ENCODE data around the gene RABGAP1L.

The RABGAP1L gene

DNA sequence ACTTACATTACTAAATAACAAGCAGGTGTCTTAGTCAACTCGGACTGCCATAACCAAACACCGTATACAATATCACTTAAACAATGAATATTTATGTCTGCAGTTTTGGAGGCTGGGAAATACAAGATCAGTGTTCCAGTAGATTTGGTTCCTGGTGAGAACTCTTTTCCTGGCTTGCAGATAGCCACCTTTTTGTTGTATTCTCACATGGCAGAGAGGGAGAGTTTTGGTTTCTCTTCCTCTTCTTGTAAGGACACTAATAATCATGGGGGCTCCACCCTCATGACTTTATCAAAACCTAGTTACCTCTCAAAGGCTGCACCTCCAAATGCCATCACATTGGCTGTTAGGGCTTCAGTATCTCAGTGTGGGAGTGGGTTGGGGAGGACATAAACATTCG lies 757.5 kb downstream of the RABGAP1L start:
- DNase-seq: no peak

DNA sequence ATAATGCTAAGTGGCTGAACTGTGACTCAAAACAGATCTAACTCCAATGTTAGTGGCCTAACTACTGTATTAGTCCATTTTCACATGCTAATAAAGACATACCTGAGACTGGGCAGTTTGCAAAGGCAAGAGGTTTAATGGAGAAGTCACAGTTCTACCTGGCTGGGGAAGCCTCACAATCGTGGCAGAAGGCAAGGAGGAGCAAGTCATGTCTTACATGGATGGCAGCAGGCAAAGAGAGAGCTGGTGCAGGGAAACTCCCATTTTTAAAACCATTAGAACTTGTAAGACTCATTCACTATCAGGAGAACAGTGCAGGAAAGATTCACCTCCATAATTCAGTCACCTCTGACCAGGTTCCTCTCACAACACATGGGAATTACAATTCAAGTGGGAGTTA lies 760.8 kb downstream of the RABGAP1L start:
- DNase-seq: no peak

DNA sequence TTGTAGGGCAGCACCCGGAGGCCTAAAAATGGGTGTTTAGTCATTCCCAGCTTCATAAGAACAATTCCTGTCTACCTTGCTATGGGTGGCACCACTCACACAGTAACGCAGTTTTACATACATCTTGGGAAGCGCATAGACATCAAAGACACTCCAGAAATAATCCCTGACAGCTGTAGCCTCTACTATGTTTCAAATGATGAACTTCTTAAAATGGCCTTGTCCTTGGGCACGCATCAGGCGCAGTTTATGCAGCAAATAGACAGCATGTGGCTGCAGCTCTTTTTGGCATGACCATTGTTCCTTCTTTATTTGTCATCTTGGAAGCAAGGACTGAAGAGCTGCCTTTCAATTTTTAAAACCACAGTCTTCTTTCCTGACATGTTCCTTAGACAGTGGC lies 762.8 kb downstream of the RABGAP1L start:
- no peak for DNase-seq

DNA sequence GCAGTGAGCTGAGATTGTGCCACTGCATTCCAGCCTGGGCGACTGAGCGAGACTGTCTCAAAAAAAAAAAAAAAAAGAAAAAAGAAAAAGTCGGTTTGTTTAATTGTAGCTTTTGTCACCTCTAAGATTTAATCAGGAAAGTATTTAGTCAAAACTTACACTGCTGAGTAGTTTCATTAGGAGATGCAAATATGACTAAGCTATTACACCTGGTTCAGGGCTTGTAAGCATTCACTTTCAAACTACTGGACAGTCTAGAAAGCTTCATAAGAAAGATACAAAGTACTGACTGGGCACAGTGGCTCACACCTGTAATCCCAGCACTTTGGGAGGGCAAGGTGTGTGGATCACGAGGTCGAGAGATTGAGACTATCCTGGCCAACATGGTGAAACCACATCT lies 764.5 kb downstream of the RABGAP1L start:
- no peak for DNase-seq

DNA sequence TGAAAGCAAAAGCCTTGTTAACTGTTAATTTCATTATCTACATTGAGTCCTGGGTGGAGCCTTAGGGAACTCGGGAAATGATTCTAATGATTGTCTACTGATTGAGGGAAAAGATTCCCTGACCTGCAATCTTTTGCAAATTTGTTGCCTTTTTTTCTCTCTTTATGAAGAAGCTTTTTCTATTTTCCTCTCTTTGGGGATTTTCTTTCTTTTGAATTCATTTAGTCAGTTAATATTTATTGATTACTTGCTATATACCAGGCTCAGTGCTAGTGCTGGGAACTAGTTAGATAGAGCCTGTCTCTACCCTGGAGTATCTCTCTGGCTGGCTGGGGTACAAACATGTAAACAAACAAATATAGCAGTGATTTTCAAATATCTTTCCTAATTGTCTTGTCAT lies 769.2 kb downstream of the RABGAP1L start:
- no peak for DNase-seq

DNA sequence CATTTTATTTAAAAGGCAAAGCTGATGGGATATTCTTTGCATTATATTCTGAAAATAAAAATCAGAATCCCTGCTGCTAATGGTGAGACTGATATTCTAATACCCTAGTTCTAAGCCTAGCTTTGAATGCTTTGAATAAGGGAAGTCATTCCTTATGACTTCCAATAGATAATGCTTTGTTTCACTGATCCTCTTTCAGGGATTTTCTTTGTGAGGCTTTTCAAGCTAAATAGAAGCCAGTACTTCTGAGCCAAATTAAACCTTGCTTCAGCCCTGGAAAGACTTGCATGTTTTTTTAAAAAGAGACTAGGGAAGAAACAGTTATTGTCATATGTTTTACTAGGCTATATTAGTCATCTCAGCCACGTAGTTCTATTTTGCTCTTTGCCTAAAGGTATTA lies 771.9 kb downstream of the RABGAP1L start:
- no peak for DNase-seq

DNA sequence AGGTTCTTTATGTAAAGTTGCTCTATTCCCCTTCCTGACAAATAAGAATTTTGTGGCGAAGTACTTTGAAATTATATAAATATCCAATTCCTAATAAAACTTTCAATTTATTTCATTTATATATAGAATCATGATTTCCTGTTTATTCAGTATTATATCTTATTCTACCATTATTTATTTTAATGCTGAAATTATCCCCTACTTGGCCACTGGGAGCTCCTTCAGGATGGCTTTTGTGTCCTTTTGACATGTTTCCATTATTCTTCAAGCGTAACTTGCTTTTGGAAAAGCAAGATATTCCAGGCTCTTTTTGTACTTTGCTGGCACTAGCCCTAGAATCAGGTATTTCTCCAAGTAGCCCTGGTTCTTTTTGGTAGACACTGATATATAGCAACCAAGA lies 773.3 kb downstream of the RABGAP1L start:
- no peak for DNase-seq

DNA sequence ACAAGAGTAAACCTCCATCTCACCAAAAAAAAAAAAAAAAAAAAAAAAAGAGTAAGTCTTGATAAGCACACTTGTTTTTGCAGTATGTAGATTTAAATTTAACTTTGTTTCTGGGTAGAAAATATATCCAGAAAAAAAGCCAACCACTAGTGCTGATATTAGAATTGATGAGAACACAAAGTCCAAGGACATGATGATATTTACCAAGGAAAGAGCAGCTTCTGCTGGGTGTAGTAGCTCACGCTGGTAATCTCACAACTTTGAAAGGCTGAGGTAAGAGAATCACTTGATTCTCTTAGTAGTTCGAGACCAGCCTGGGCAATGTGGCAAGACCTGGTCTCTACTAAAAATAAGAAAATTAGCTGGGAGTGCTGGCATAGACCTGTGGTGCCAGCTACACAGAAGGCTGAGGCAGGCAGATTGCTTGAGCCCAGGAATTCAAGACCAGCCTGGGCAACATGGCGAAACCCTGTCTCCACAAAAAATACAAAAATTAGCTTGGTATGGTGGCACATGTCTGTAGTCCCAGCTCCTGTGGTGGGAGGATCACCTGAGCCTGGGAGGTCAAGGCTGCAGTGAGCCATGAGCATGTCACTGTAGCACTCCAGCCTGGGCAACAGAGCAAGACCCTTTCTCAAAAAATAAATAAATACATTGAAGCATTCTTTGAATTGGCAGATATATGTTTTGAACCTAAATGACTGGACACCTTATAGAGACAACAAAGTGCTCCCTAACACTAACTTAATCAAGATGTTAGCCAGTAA lies 776.8 kb downstream of the RABGAP1L start:
- no peak for DNase-seq

DNA sequence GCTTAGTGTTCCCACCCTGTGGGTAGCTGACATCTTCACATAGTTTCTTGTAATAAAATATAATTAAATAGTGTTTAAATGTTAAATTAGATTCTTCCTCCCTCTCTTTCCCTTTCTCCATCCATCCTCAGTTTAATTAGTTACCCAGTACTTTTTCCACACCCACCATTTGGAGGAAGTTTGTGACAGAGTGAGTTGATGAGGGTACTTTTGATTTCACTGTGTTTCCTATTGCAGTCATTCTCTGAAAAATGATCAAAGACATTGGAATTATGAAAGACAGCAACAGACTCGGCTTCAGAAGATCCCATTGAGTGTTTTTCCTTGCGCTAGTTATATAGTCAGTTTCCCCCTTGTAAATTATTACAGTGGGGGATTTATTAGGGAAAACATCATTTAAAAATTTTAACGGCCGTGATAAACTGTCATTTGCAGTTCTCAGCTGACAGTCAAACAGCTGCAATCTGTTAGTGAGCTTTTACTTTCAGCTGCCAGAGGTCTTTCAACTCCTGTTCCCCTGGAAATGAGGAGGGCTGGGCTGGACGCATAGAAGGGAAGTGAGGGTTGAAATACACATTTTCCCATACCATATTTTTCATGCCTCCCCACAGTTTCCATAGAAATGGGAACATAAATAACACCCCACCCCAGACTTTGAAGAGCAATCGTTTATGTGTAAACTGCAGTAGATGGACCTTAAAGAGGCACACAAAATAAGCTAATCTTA lies 779.1 kb downstream of the RABGAP1L start:
- no peak for DNase-seq

DNA sequence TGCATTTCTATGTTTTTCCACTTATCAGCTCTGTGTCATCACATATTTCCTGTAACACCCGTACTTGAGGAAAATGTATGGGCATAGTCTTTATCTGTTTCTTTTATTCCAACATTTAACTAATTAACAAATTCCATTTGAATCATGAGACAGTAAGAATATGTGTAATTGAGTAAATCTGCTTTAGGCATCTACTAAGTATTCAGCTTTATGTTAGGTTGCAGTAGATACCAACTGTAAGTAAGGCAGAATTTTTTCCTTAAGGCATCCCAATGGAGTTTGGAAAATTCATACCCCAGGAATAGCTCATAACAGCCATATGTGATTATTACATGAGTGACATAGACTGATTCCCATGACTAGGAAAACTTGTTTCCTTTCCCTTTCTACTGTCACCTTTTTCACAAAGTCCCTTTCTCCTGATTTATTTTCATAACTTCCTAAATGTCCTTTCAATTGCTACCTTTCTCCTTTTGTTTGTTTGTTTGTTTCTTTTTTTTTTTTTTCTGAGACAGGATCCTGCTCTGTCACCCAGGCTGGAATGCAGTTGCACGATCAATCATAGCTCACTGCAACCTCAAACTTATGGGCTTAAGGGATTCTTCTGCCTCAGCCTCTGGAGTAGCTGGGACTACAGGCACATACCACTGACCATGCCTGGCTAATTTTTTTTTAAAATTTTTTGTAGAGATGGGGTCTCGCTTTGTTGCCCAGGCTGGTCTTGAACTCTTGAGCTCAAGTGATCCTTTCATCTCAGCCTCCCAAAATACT lies 780.6 kb downstream of the RABGAP1L start:
- DNase-seq: no peak

DNA sequence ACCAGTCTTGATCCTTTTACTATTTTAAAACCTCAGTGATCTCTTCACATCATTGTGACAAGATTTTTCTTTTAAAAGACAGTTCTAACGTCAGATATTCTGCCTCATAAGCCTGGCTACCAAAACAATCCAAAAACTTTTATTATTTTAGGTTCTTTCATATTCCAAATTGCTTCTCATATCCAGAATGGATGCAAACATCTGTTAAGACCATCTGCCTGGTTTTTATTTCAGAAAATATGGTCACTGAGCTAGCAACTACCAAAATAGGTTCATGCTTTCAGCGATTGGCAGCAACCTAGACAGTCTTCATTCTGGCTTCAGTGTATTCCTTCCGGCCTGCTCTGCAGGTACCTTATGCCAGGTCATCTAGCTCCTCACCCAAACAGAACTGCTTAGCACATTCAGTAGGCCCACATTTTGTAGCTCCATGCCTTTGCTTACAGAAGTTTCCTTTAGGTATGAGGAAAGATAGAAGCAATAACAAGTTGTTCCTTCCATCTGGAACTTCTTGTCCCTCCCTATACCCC lies 781.4 kb downstream of the RABGAP1L start:
- DNase-seq: no peak

DNA sequence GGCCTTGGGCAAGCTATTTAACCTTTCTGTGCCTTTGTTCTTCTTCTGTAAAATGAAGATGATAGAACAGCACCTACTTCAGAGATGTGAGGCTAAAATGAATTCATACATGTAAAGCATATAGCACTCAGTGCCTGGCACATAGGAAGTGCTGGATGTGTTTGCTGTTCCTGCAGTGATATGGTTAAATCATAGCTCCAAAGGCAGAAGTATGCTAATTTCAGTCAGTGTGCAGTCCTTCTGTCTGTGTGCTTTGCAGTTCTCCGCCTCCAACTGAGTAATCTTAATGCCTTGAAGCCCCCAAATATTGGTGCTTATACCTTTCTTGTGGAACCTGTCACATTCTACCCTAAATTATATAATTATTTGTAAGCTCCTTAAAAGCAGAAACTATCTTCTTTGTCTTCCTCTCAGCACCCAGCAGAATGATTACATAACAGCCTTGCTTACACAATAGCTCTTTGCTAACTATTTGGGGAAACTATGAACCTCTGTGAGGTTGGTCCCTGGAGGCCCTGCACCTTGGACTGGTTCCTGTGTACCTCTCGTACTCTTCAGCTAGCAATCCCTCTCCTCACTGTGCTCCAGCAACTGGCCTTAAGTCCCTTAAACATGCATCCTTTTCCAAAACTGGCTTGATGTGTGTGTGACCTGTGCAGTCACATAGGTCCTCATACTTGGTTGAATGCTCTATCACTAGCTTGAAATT lies 783.4 kb downstream of the RABGAP1L start:
- DNase-seq: peak in 4 of 56 donors; percentile 2 to 32 (median 14)

DNA sequence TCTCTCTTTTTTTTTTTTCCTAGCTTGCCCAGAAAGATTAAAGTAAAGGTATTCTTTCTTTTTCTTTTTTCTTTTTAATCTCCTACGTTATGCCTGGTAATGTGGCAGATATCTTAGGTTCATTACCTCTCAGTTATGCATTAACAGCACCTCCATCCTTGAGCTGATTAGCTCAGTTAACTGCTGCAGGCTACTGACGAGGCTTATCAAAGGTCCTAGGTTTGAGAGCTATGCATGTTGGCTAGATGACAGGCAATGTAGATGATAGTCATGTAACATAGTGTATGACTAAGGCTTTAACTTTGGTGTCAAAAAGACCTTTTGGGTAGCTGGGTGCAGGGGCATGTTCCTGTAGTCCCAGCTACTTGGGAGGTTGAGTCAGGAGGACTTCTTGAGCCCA lies 786.7 kb downstream of the RABGAP1L start:
- no peak for DNase-seq

DNA sequence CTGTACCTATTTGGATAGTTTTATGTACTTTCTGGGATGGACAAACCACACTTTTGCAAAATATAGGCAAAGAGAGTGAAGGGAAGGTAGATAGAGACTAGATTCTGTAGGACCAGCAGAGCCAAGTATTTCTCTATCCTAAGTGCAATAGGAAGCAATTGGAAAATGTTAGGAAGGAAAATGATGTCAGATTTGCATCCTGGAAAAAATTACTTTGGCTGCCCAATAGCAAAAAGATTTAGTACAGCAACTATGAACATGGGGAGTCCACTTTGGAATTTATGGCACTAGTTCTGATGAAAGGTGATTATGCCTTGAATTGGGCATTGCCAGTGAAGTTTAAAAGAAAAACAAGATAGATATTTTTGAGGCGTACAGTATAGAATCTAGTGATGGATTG lies 789.7 kb downstream of the RABGAP1L start:
- no peak for DNase-seq

DNA sequence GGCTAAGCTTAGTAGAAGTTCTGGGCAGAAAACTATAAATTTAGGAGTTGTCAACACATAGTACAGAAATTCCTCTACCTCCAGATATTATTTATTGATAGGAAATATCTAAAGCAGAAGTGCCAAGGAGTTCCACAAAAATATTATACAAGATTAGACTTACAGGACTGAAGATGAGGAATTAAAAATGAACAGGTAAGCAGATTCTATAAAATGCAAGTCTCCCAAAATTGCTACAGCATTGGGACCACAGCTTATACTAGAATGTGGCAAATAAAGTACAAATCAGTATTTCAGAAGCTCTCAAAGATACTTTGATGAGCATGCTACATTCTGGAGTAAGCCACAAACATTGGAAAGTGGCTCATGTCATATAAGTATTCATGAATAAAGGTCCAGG lies 790.3 kb downstream of the RABGAP1L start:
- DNase-seq: no peak

DNA sequence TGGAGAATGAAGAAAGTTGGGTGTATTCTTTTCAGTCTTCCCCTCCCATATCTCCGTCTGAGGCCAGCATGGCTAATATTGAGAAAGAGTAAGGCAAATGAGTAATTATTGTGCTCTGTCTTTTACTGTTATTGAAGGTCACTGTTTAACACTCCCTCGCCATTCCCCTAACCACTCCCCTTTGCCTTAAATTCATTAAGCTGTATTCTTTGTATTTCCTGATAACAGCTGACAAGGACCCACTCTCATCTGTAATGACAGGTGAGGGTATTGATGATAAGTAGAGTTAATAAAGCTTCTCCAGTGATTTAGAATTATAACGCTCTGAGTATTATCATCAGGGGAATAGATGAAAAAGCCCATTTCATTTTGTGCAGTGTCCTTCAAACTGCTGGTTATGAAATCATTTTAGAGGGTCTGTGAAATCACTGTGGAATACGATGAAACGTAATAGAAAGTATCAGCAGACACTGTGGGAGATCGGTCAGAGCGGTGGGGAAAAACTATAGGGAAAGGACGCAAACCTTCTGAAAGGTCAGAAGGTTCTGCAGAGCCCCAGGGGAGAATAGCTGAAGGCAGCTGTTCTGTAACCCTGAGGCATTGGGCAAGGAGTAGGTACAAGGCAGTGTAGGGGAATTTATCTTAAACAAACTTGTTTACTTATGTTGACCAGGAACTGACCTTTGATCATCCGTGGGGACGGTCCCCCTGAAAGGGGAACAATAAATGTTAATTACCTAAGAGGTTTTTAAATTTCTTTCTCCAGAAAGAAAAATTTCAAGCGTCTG lies 794.2 kb downstream of the RABGAP1L start:
- DNase-seq: no peak

DNA sequence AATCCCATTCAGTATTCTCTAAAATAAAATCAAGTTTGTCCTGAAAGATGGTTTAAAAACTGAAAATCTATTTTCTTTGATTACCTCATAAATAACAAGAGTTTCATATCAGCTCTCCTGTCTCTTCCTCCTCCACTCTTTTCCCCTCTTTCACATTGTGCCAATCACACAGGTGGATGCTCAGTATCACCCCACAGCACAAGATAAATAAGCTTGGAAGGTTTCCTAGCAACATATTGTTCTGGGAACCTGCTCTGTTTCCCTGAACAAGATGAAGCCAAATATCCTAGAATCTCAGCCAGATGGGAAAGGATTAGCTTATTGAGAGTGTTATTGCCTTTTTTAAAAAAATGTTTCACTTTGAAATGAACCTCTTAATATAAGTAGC lies 794.7 kb downstream of the RABGAP1L start:
- DNase-seq: no peak

DNA sequence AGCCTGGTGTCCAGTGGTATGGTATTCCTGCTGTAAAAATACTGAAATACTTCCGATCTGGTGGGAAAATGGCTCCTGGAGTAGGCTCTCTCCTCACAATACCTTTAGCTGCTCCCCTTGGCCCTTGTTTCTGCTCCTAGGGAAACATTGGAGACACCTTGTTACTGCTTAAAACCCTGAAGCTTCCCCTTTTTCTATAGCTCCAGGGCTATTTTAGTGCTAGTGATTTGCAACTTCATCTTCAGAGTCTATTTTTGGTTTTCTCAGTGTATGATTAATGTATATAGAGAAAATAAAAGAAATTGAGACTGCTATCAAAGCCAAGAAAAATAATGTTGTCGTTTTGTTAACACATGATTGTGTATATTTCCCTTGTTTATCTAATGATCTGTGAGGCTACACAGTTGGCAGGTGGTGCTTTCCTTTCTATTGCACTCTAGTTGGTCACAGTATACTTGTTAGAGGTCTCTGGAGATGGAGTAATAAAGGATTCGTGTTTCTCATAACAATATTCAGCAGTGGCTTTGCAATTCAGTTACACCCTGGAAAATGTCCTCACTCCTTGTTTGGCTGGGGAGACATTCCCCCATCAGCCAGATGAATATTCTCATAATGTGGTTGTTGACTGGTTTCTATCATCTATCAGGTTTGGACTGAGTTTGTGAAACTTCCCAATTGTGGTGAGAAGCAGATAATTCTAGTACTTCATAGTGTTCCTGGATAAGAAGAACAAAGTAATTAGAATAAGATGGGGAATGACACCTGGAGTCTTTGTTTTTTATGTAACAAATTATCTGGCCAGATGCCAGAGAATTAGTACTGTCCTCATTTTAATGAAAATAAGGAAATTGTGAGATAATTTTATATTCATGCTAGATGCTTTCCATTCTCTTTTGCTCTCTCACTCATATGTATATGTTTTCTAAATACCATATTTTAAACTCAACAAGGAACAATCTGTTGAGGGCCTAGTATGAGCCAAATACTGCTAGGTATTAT lies 795.6 kb downstream of the RABGAP1L start:
- no peak for DNase-seq

DNA sequence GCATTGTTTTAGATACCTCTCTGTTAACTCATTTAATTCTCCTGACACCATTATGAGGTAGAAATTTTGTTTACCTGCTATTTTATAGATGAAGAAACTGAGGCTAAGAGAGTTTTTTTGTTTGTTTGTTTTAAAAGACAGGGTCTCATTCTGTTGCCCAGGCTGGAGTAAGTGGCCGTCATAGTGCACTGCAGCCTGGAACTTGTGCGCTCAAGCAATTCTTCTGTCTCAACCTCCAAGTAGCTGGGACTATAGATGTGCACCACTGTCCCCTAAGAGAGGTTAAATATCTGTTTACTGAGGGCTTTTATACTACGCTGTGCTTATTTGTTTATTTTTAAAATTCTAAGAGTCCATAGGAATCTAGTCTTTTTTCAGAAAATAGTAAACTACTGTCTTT lies 796.8 kb downstream of the RABGAP1L start:
- no peak for DNase-seq

All from nucleus accumbens (tissue), 56 donors.